Measurements from ENCODE around the gene ABI3BP. TPM values are rescaled to one million over a fixed set of nuclear protein-coding genes. Genes with fewer than 3 reads are reported as not detected.

ABI3BP gene
- total and polyA plus RNA-seq, 2 experiments from 2014 or later = 6.8 to 30.3 TPM

GRCh38 chr3:100891033-100891432 is 102.2 kb downstream of the ABI3BP start:
- WGBS, 2 experiments (ENCODE audit: low coverage in 1 of 2, low lambda C conversion rate in 2 of 2, missing lambda C conversion rate in 2 of 2) = 79 to 82% methylated on average over 2 of the region's 2 CpGs
- H3K4me1 ChIP-seq (ENCODE audit: insufficient read depth) = no peaks in the 10 kb centered on the region
- no peaks in the 10 kb centered on the region for H3K27me3 ChIP-seq (replicated peaks; ENCODE audit: insufficient read depth)
- H3K4me2 ChIP-seq (ENCODE audit: unreplicated experiment) = no peak overlapping the region
- H4K20me1 ChIP-seq (ENCODE audit: insufficient read depth) = no peaks in the 10 kb centered on the region
- no peaks in the 10 kb centered on the region for H3F3A ChIP-seq (ENCODE audit: insufficient read depth)
- H3K4me3 ChIP-seq = no peak overlapping the region
- no peaks in the 10 kb centered on the region for H3K9me3 ChIP-seq (ENCODE audit: low read depth)
- H2AFZ ChIP-seq = no peak overlapping the region
- in situ Hi-C loops (cut with MboI) = loop anchor here (10.0 kb wide), 1 partner anchor 294 kb away; no protein-coding TSS in a partner anchor
- DNase-seq = peak; percentile 67
- H3K9ac ChIP-seq = no peak overlapping the region
- H3K9me2 ChIP-seq (ENCODE audit: insufficient read depth) = no peaks in the 10 kb centered on the region
- no peaks in the 10 kb centered on the region for H3K79me2 ChIP-seq (ENCODE audit: insufficient read depth)
- H3K27ac ChIP-seq = no peak overlapping the region
- no peak for TF ChIP-seq EZH2phosphoT487 (IDR thresholded peaks at IDR 0.05; ENCODE audit: insufficient read depth, low read depth)
- TF ChIP-seq EZH2 (IDR thresholded peaks at IDR 0.05; ENCODE audit: insufficient read depth, poor library complexity, severe bottlenecking) = no peak
- no peaks in the 10 kb centered on the region for H3K36me3 ChIP-seq (ENCODE audit: low read depth)

- H3K79me2 ChIP-seq (ENCODE audit: insufficient read depth) = no peaks in the 10 kb centered on the region
- H3K27me3 ChIP-seq (replicated peaks; ENCODE audit: insufficient read depth) = no peaks in the 10 kb centered on the region
- WGBS, 2 experiments (ENCODE audit: low coverage in 1 of 2, low lambda C conversion rate in 2 of 2, missing lambda C conversion rate in 2 of 2) = 93 to 97% methylated on average over 1 of the region's 1 CpG
- TF ChIP-seq EZH2phosphoT487 (IDR thresholded peaks at IDR 0.05; ENCODE audit: insufficient read depth, low read depth) (no peak), EZH2 (IDR thresholded peaks at IDR 0.05; ENCODE audit: insufficient read depth, poor library complexity, severe bottlenecking) (no peak)
- no peaks in the 10 kb centered on the region for H3K9me2 ChIP-seq (ENCODE audit: insufficient read depth)
- H3K9ac ChIP-seq = no peak overlapping the region
- H3K9me3 ChIP-seq (ENCODE audit: low read depth) = no peaks in the 10 kb centered on the region
- in situ Hi-C loops (cut with MboI) = no loop called here
- H3K4me3 ChIP-seq = no peak overlapping the region
- no peak overlapping the region for H3K4me2 ChIP-seq (ENCODE audit: unreplicated experiment)
- no peak overlapping the region for H3K27ac ChIP-seq
- H3F3A ChIP-seq (ENCODE audit: insufficient read depth) = no peaks in the 10 kb centered on the region
- H2AFZ ChIP-seq = no peak overlapping the region
- no peaks in the 10 kb centered on the region for H3K4me1 ChIP-seq (ENCODE audit: insufficient read depth)
- no peaks in the 10 kb centered on the region for H4K20me1 ChIP-seq (ENCODE audit: insufficient read depth)
- DNase-seq = no peak
- H3K36me3 ChIP-seq (ENCODE audit: low read depth) = no peaks in the 10 kb centered on the region
Observed at GRCh38 chr3:100888881-100889280, 104.3 kb downstream of the ABI3BP start.

GRCh38 chr3:100882571-100882984 is 110.6 kb downstream of the ABI3BP start:
- H3K9me2 ChIP-seq (ENCODE audit: insufficient read depth) = no peaks in the 10 kb centered on the region
- H3K27me3 ChIP-seq (replicated peaks; ENCODE audit: insufficient read depth) = no peaks in the 10 kb centered on the region
- no peak overlapping the region for H2AFZ ChIP-seq
- WGBS, 2 experiments (ENCODE audit: low coverage in 1 of 2, low lambda C conversion rate in 2 of 2, missing lambda C conversion rate in 2 of 2) = 9 to 12% methylated on average over 1 of the region's 1 CpG
- peak; percentile 40 for DNase-seq
- H3K9me3 ChIP-seq (ENCODE audit: low read depth) = no peaks in the 10 kb centered on the region
- H3K4me2 ChIP-seq (ENCODE audit: unreplicated experiment) = no peak overlapping the region
- H3K4me3 ChIP-seq = no peak overlapping the region
- no peak overlapping the region for H3K27ac ChIP-seq
- TF ChIP-seq EZH2phosphoT487 (IDR thresholded peaks at IDR 0.05; ENCODE audit: insufficient read depth, low read depth) = no peak
- TF ChIP-seq EZH2 (IDR thresholded peaks at IDR 0.05; ENCODE audit: insufficient read depth, poor library complexity, severe bottlenecking) = no peak
- no peaks in the 10 kb centered on the region for H3K79me2 ChIP-seq (ENCODE audit: insufficient read depth)
- in situ Hi-C loops (cut with MboI) = no loop called here
- H3K4me1 ChIP-seq (ENCODE audit: insufficient read depth) = 0 out of 2 replicates have a peak, but pooled peaks cover 4% of the 10 kb centered on the region
- H3K9ac ChIP-seq = no peak overlapping the region
- no peaks in the 10 kb centered on the region for H4K20me1 ChIP-seq (ENCODE audit: insufficient read depth)
- H3K36me3 ChIP-seq (ENCODE audit: low read depth) = no peaks in the 10 kb centered on the region
- H3F3A ChIP-seq (ENCODE audit: insufficient read depth) = peaks cover 4% of the 10 kb centered on the region; the same call in 1 of the 2 replicates

- Histone ChIP-seq H3F3A (ENCODE audit: insufficient read depth) (peaks cover 4% of the 10 kb centered on the region), H3K4me2 (ENCODE audit: unreplicated experiment) (no peak overlapping the region), H3K4me1 (ENCODE audit: insufficient read depth) (0 out of 2 replicates have a peak, but pooled peaks cover 4% of the 10 kb centered on the region), H3K9me2 (ENCODE audit: insufficient read depth) (no peaks in the 10 kb centered on the region), H4K20me1 (ENCODE audit: insufficient read depth) (no peaks in the 10 kb centered on the region), H3K9ac (no peak overlapping the region), H3K27me3 (replicated peaks; ENCODE audit: insufficient read depth) (no peaks in the 10 kb centered on the region), H2AFZ (no peak overlapping the region), H3K4me3 (no peak overlapping the region), H3K36me3 (ENCODE audit: low read depth) (no peaks in the 10 kb centered on the region), H3K79me2 (ENCODE audit: insufficient read depth) (no peaks in the 10 kb centered on the region), H3K27ac (no peak overlapping the region), H3K9me3 (ENCODE audit: low read depth) (no peaks in the 10 kb centered on the region)
- in situ Hi-C loops (cut with MboI) = no loop called here
- WGBS, 2 experiments (ENCODE audit: low coverage in 1 of 2, low lambda C conversion rate in 2 of 2, missing lambda C conversion rate in 2 of 2) = 11 to 12% methylated on average over 1 of the region's 1 CpG
- TF ChIP-seq EZH2phosphoT487 (IDR thresholded peaks at IDR 0.05; ENCODE audit: insufficient read depth, low read depth) = no peak
- TF ChIP-seq EZH2 (IDR thresholded peaks at IDR 0.05; ENCODE audit: insufficient read depth, poor library complexity, severe bottlenecking) = no peak
- DNase-seq = peak; percentile 60
Observed at GRCh38 chr3:100880845-100881244, 112.4 kb downstream of the ABI3BP start.

DNA sequence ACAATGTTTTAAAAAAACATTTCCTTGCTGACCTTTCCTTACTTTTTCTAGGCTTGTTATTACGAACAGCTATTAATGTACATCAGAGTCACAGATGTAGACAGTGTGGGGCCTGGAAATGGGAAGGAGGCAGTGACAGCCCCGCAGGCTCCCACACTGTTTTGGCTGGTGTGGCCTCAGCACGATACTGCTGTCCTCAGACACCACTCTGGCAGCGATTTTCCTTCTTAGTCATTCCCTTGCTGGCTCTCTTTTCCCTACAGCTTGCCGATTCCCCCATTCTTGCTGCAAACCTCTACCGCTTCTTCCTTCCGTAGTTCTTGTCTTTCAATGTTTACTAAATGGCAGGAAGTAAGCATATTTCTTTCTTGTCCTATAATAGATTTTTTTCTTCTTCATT is 113.1 kb downstream of the ABI3BP start:
- H3K4me1 ChIP-seq (ENCODE audit: insufficient read depth) = peaks cover 8% of the 10 kb centered on the region; the same call in 1 of the 2 replicates
- no peak overlapping the region for H2AFZ ChIP-seq
- no peaks in the 10 kb centered on the region for H4K20me1 ChIP-seq (ENCODE audit: insufficient read depth)
- H3K9me2 ChIP-seq (ENCODE audit: insufficient read depth) = no peaks in the 10 kb centered on the region
- H3K27ac ChIP-seq = no peak overlapping the region
- H3K79me2 ChIP-seq (ENCODE audit: insufficient read depth) = no peaks in the 10 kb centered on the region
- no peaks in the 10 kb centered on the region for H3K27me3 ChIP-seq (replicated peaks; ENCODE audit: insufficient read depth)
- TF ChIP-seq EZH2 (IDR thresholded peaks at IDR 0.05; ENCODE audit: insufficient read depth, poor library complexity, severe bottlenecking) = no peak
- no peak overlapping the region for H3K4me3 ChIP-seq
- H3K4me2 ChIP-seq (ENCODE audit: unreplicated experiment) = no peak overlapping the region
- H3K9me3 ChIP-seq (ENCODE audit: low read depth) = no peaks in the 10 kb centered on the region
- no peak overlapping the region for H3K9ac ChIP-seq
- WGBS, 2 experiments (ENCODE audit: low coverage in 1 of 2, low lambda C conversion rate in 2 of 2, missing lambda C conversion rate in 2 of 2) = 30 to 36% methylated on average over 7 of the region's 7 CpGs
- H3F3A ChIP-seq (ENCODE audit: insufficient read depth) = peaks cover 6% of the 10 kb centered on the region
- DNase-seq = peak; percentile 49
- H3K36me3 ChIP-seq (ENCODE audit: low read depth) = no peaks in the 10 kb centered on the region
- in situ Hi-C loops (cut with MboI) = no loop called here

Data from GM23248 (cell line).